HT-29 (cell line): ENCODE data around the gene EBF4. TPM values are rescaled to one million over a fixed set of nuclear protein-coding genes. Genes with fewer than 3 reads are reported as not detected.
"Not testable (repeated sequence)": the region's sequence is repeated elsewhere in the genome, so short reads cannot be mapped to it uniquely, and the experiment has no call there.

Source experiments
- DNase-seq: peaks from one replicate; pipeline ENCODE4 v3.0.0-alpha.2; 2015; ENCODE audit warnings: low spot score
- total RNA-seq: library from RNA; depleted of rRNA; stranded (reverse); fragments of >200 nt; shearing (Covaris generic); gene quantifications from 2 replicates; pipeline ENCODE4 v1.2.3, GENCODE V29; 2014

EBF4 gene
- total RNA-seq, 1 experiment from 2014 or later, result 0.23 TPM

GRCh38 chr20:2795451-2795850 lies 102.9 kb downstream of the EBF4 start:
- no peak for DNase-seq

GRCh38 chr20:2796011-2796660 lies 103.6 kb downstream of the EBF4 start:
- DNase-seq, result no peak

- DNase-seq, result no peak
Observed at GRCh38 chr20:2797136-2797983, 104.8 kb downstream of the EBF4 start.

GRCh38 chr20:2798095-2798805 lies 105.7 kb downstream of the EBF4 start:
- no peak for DNase-seq

GRCh38 chr20:2798814-2799213 lies 106.2 kb downstream of the EBF4 start:
- no peak for DNase-seq

- no peak for DNase-seq
Observed at GRCh38 chr20:2799271-2799670, 106.7 kb downstream of the EBF4 start.

- no peak for DNase-seq
Observed at GRCh38 chr20:2799688-2800520, 107.3 kb downstream of the EBF4 start.

GRCh38 chr20:2800521-2801285 lies 108.1 kb downstream of the EBF4 start, which contains the start of gene CPXM1:
Gene CPXM1 (minus strand): TSS chr20:2800627. CDS start chr20:2800572, 55 bp downstream.
- no peak for DNase-seq

- no peak for DNase-seq
Observed at GRCh38 chr20:2801286-2801728, 108.7 kb downstream of the EBF4 start.

- DNase-seq, result no peak
Observed at GRCh38 chr20:2804041-2804828, 111.7 kb downstream of the EBF4 start.

- DNase-seq, result no peak
Observed at GRCh38 chr20:2804852-2805688, 112.5 kb downstream of the EBF4 start.

- no peak for DNase-seq
Observed at GRCh38 chr20:2805689-2806350, 113.2 kb downstream of the EBF4 start.

- DNase-seq, result no peak
Observed at GRCh38 chr20:2806351-2806701, 113.7 kb downstream of the EBF4 start.

GRCh38 chr20:2807019-2807418 lies 114.4 kb downstream of the EBF4 start:
- DNase-seq, result no peak

- DNase-seq, result not testable (repeated sequence)
Observed at GRCh38 chr20:2807929-2808328, 115.3 kb downstream of the EBF4 start.

GRCh38 chr20:2809690-2810089 lies 117.1 kb downstream of the EBF4 start:
- DNase-seq, result no peak
